ENCODE measurements around the gene CPE. TPM values are rescaled to one million over a fixed set of nuclear protein-coding genes. Genes with fewer than 3 reads are reported as not detected.

The CPE gene
- polyA plus RNA-seq, 1 experiment = 0.44 TPM

DNA sequence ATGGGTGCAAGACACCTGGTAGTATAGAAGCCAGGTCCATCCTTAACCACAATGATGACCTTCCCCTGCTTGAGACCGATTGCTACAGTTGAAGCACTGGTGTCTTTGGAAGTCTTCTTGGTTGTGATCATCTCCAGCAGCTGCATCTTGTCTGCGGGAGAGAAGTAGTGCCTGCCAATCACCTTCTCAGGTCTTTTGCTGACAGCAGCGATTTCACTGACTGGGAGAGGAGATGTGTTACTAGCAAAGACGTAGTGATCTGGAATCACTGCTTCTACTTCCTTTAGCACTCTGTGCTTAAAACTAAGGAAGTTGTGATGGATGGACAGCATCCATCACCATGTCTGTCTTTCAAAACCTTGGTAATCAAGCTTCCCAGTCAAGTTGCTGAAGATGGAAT, 25.9 kb downstream of the CPE start:
- DNase-seq (ENCODE audit: low read depth) = no peak
- Histone ChIP-seq H3K36me3 (ENCODE audit: control insufficient read depth, insufficient read depth, low read length) (no peaks in the 10 kb centered on the region), H3K27me3 (ENCODE audit: control insufficient read depth, insufficient read depth, low read length) (no peaks in the 10 kb centered on the region), H3K4me3 (ENCODE audit: low read depth, low read length) (no peak overlapping the region)
- ChIA-PET POLR2A (no interaction called here), CTCF (interaction anchor here (0.8 to 0.9 kb wide), 2 partner anchors 56 to 61 kb away, joined by 3 read pairs; no protein-coding TSS in a partner anchor)
- TF ChIP-seq, protein P1, sequence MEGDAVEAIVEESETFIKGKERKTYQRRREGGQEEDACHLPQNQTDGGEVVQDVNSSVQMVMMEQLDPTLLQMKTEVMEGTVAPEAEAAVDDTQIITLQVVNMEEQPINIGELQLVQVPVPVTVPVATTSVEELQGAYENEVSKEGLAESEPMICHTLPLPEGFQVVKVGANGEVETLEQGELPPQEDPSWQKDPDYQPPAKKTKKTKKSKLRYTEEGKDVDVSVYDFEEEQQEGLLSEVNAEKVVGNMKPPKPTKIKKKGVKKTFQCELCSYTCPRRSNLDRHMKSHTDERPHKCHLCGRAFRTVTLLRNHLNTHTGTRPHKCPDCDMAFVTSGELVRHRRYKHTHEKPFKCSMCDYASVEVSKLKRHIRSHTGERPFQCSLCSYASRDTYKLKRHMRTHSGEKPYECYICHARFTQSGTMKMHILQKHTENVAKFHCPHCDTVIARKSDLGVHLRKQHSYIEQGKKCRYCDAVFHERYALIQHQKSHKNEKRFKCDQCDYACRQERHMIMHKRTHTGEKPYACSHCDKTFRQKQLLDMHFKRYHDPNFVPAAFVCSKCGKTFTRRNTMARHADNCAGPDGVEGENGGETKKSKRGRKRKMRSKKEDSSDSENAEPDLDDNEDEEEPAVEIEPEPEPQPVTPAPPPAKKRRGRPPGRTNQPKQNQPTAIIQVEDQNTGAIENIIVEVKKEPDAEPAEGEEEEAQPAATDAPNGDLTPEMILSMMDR (IDR thresholded peaks at IDR 0.05; ENCODE audit: insufficient read depth, low read depth, low read length) = no peak

DNA sequence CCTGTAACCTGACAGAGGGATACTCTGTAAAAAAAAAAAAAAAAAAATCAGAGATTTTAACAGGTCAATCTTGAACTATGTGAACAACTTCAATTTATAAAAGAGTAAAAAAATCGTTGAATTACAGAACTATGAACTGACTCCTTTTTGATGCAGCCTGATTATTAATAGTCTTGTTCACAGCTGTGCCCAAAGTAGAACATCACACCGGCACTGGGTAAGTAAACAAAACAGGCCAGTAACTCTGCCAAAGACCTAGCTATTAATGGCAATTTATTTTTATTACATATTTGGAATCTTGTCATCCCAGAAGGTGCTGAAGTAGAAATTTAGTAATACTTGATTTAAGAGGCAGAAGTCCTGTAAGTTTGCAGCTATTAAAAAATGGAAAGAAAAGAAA, 31.4 kb downstream of the CPE start:
- TF ChIP-seq, protein P1 (IDR thresholded peaks at IDR 0.05; ENCODE audit: insufficient read depth, low read depth, low read length) = no peak
- Histone ChIP-seq H3K4me3 (ENCODE audit: low read depth, low read length) (no peak overlapping the region), H3K27me3 (ENCODE audit: control insufficient read depth, insufficient read depth, low read length) (no peaks in the 10 kb centered on the region), H3K36me3 (ENCODE audit: control insufficient read depth, insufficient read depth, low read length) (no peaks in the 10 kb centered on the region)
- ChIA-PET POLR2A (no interaction called here), CTCF (no interaction called here)
- no peak for DNase-seq (ENCODE audit: low read depth)

DNA sequence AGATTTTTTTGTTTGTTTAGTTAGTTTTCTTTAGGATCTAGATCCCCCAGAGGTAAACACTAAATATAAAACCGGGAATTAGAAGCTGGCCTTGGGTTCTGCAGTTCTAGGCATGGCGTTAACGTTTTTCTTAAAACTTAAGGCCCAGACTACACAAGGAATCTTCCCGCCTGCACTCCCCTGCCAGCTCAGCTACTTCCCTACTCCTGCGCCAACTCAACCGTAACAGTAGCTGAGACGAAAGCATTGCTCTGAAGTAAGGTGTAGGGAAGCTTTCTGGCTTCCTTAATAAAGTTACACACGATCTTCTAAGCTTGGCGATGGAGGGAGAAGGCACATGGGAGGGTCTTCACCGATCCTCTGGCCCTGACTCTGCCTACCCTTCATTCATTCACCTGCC, 37.1 kb downstream of the CPE start:
- POLR2A ChIA-PET = no interaction called here
- no peak for DNase-seq (ENCODE audit: low read depth)
- CTCF ChIA-PET = no interaction called here
- H3K4me3 ChIP-seq (ENCODE audit: low read depth, low read length) = no peak overlapping the region
- TF ChIP-seq, protein P1 (IDR thresholded peaks at IDR 0.05; ENCODE audit: insufficient read depth, low read depth, low read length) = no peak
- no peaks in the 10 kb centered on the region for H3K36me3 ChIP-seq (ENCODE audit: control insufficient read depth, insufficient read depth, low read length)
- no peaks in the 10 kb centered on the region for H3K27me3 ChIP-seq (ENCODE audit: control insufficient read depth, insufficient read depth, low read length)

DNA sequence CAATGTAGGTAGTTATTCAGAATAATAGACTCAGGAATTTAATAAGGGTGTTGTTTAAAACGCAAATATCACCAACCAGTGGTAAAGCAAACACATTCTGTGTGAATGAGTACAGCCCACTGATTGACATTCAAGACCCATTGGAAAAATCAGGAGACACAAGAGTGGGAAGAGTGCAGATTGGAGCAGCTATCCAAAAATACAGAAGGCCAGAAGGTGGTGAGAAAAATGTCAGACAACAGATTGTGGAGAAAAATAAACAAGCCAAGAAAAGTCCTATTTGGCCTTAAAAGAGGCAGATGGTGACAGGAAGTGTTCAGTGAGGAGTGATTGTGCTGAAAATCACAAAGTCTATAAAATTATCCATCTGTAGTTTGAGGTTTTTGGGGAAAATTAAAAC, 39.3 kb downstream of the CPE start:
- DNase-seq (ENCODE audit: low read depth) = no peak
- CTCF ChIA-PET = no interaction called here
- POLR2A ChIA-PET = no interaction called here
- Histone ChIP-seq H3K36me3 (ENCODE audit: control insufficient read depth, insufficient read depth, low read length) (no peaks in the 10 kb centered on the region), H3K4me3 (ENCODE audit: low read depth, low read length) (no peak overlapping the region), H3K27me3 (ENCODE audit: control insufficient read depth, insufficient read depth, low read length) (no peaks in the 10 kb centered on the region)
- TF ChIP-seq, protein P1 (IDR thresholded peaks at IDR 0.05; ENCODE audit: insufficient read depth, low read depth, low read length) = no peak

DNA sequence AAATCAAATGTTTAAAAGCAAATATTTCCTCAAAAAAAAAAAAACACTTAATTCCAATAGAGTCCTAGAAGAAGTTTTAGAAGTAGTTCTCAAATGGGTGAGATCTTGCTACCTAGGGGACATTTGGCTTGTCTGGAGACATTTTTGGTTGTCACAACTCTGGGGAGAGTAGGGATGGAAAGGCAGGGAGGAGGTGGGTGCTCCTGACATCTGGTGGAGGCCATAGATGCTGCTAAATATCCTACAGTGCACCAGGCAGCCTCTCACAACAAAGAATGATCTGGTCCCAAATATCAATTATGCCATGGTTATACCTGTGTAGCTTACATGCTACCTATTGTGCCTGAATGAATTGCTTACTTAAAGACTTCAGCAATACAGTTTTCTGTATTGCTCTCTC, 46.8 kb downstream of the CPE start:
- POLR2A ChIA-PET = no interaction called here
- no peaks in the 10 kb centered on the region for H3K36me3 ChIP-seq (ENCODE audit: control insufficient read depth, insufficient read depth, low read length)
- TF ChIP-seq, protein P1 (IDR thresholded peaks at IDR 0.05; ENCODE audit: insufficient read depth, low read depth, low read length) = no peak
- no peaks in the 10 kb centered on the region for H3K27me3 ChIP-seq (ENCODE audit: control insufficient read depth, insufficient read depth, low read length)
- CTCF ChIA-PET = interaction anchor here (1.2 to 1.7 kb wide), 3 partner anchors 9 to 47 kb away, joined by 3 to 4 read pairs (median 4); partner anchors contain the start of gene CPE
- no peak overlapping the region for H3K4me3 ChIP-seq (ENCODE audit: low read depth, low read length)
- no peak for DNase-seq (ENCODE audit: low read depth)

All from BJ (cell line).